Neural cell (in vitro differentiated cells): ENCODE measurements around the gene CXCL14. TPM values are rescaled to one million over a fixed set of nuclear protein-coding genes. Genes with fewer than 3 reads are reported as not detected.
A peak's percentile ranks its signal among the peaks of the same experiment; 100 is the strongest.

Source experiments
- H2AFZ ChIP-seq: fragments of 200-600, 300-800 bp; sonication (generic), shearing (Covaris generic); 2 replicates; pipeline ENCODE4 v1.6.0; 2014; ENCODE audit warnings: low read depth, mild to moderate bottlenecking, antibody characterized with exemption, low read length, moderate library complexity
- H3F3A ChIP-seq: fragments of 200-600 bp; shearing (Covaris generic); 2 replicates; pipeline ENCODE4 v1.6.1; 2016; ENCODE audit warnings: mild to moderate bottlenecking, moderate library complexity, mixed read lengths, antibody characterized with exemption, low read length; ENCODE audit not compliant: insufficient read depth, poor library complexity, severe bottlenecking
- H3K27ac ChIP-seq: fragments of 200-600, 300-800 bp; sonication (generic), shearing (Covaris generic); 2 replicates; pipeline ENCODE4 v1.5.1; 2014; ENCODE audit warnings: mild to moderate bottlenecking, low read length, moderate library complexity
- H3K27me3 ChIP-seq: fragments of 300-800, 200-600 bp; sonication (generic), shearing (Covaris generic); 2 replicates; pipeline ENCODE4 v1.6.0; 2014; ENCODE audit warnings: mild to moderate bottlenecking, low read depth, low read length, moderate library complexity; ENCODE audit not compliant: insufficient read depth
- H3K36me3 ChIP-seq: fragments of 300-800, 200-600 bp; sonication (generic), shearing (Covaris generic); 2 replicates; pipeline ENCODE4 v1.5.1; 2014; ENCODE audit warnings: mild to moderate bottlenecking, antibody characterized with exemption, low read length, moderate library complexity; ENCODE audit not compliant: insufficient read depth
- H3K4me2 ChIP-seq: fragments of 300-800, 200-600 bp; sonication (generic), shearing (Covaris generic); 2 replicates; pipeline ENCODE4 v1.6.0; 2014; ENCODE audit warnings: mild to moderate bottlenecking, low read length
- H3K4me3 ChIP-seq: fragments of 300-800, 200-600 bp; sonication (generic), shearing (Covaris generic); 2 replicates; pipeline ENCODE4 v1.5.1; 2014; ENCODE audit warnings: mild to moderate bottlenecking, low read length, moderate library complexity
- H3K79me2 ChIP-seq: fragments of 200-600 bp; shearing (Covaris generic); replicated peaks from 2 replicates; pipeline ENCODE4 v1.6.0; 2014; ENCODE audit warnings: mild to moderate bottlenecking, low read length, moderate library complexity; ENCODE audit not compliant: insufficient read depth
- H3K9ac ChIP-seq: fragments of 300-800, 200-600 bp; sonication (generic), shearing (Covaris generic); 2 replicates; pipeline ENCODE4 v1.6.1; 2016; ENCODE audit warnings: mild to moderate bottlenecking, low read length, mixed read lengths
- H3K9me2 ChIP-seq: fragments of 200-600 bp; shearing (Covaris generic); 2 replicates; pipeline ENCODE4 v1.6.1; 2016; ENCODE audit warnings: mild to moderate bottlenecking, low read length, mixed read lengths; ENCODE audit not compliant: insufficient read depth
- H3K9me3 ChIP-seq: fragments of 200-600, 300-800 bp; sonication (generic), shearing (Covaris generic); 2 replicates; pipeline ENCODE4 v1.6.1; 2016; ENCODE audit warnings: mild to moderate bottlenecking, mixed run types, low read length, moderate library complexity, mixed read lengths
- H4K20me1 ChIP-seq: fragments of 200-600 bp; shearing (Covaris generic); 2 replicates; pipeline ENCODE4 v1.6.1; 2016; ENCODE audit warnings: mild to moderate bottlenecking, mixed run types; ENCODE audit not compliant: insufficient read depth
- EP300 ChIP-seq: fragments of 450-650 bp; conservative IDR thresholded peaks from 2 replicates; pipeline ENCODE4 v1.6.1; 2014; ENCODE audit warnings: antibody characterized with exemption, mild to moderate bottlenecking, moderate library complexity; ENCODE audit not compliant: poor library complexity, severe bottlenecking
- EZH2 ChIP-seq: fragments of 200-600, 300-800 bp; shearing (Covaris generic), sonication (generic); IDR thresholded peaks from 2 replicates; pipeline ENCODE4 v1.6.1; 2014; ENCODE audit warnings: antibody characterized with exemption, low read length, borderline replicate concordance, mild to moderate bottlenecking; ENCODE audit not compliant: insufficient read depth, poor library complexity, severe bottlenecking
- MXI1 ChIP-seq: fragments of 450-650 bp; conservative IDR thresholded peaks from 2 replicates; pipeline ENCODE4 v1.6.1; 2014; ENCODE audit warnings: antibody characterized with exemption, mild to moderate bottlenecking; ENCODE audit not compliant: poor library complexity, severe bottlenecking
- POLR2AphosphoS5 ChIP-seq: IDR thresholded peaks from 2 replicates; pipeline ENCODE4 v1.6.1; 2012
- RAD21 ChIP-seq: fragments of 450-650 bp; conservative IDR thresholded peaks from 2 replicates; pipeline ENCODE4 v1.6.1; 2014; ENCODE audit warnings: antibody characterized with exemption, mild to moderate bottlenecking, moderate library complexity
- SMC3 ChIP-seq: fragments of 450-650 bp; conservative IDR thresholded peaks from 2 replicates; pipeline ENCODE4 v1.6.1; 2014; ENCODE audit warnings: antibody characterized with exemption, mild to moderate bottlenecking, moderate library complexity; ENCODE audit not compliant: poor library complexity
- TAF1 ChIP-seq: IDR thresholded peaks from 2 replicates; pipeline ENCODE4 v1.6.1; 2012; ENCODE audit warnings: low read depth
- polyA plus RNA-seq: library from polyadenylated mRNA; depleted of rRNA; stranded (reverse); fragments of >200 nt; gene quantifications from 2 replicates; pipeline ENCODE4 v1.2.3, GENCODE V29; 2014
- TF ChIP-seq, protein P1 (sequence below): IDR thresholded peaks from 2 replicates; pipeline ENCODE4 v1.6.1; 2012; ENCODE audit warnings: borderline replicate concordance
- TF ChIP-seq, protein P2 (sequence below): fragments of 450-650 bp; IDR thresholded peaks from 2 replicates; pipeline ENCODE4 v1.5.1; 2014; ENCODE audit warnings: antibody characterized with exemption, mild to moderate bottlenecking, moderate library complexity; ENCODE audit not compliant: poor library complexity, severe bottlenecking

Gene CXCL14
- polyA plus RNA-seq, 1 donor from 2014 or later: not detected

DNA sequence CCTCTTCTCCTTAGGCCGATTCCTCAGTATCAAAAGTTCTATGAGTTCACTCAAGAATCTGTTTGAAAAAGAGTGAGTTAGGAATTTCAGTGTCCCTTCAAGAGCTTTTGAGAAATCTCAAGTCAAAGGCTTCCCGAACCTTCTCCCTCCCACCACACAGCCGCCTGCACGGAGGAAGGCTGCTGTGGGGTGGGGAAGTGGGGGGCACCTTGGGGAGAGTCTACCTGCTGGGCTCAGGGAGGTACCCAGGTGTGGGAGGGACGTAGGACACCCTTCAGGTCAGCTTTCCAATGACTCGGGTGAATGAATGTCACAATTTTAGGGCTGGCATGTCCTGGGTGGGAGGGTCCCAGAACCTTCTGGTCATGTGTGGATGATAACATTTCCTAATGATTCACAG lies 17.5 kb downstream of the CXCL14 start:
- Histone ChIP-seq H3K27me3 (peaks cover 3% of the 10 kb centered on the region), H3K9ac (no peak overlapping the region), H3K27ac (no peak overlapping the region), H3F3A (no peaks in the 10 kb centered on the region), H3K9me3 (no peaks in the 10 kb centered on the region), H3K79me2 (no peaks in the 10 kb centered on the region), H3K9me2 (no peaks in the 10 kb centered on the region), H3K36me3 (no peaks in the 10 kb centered on the region), H4K20me1 (no peaks in the 10 kb centered on the region), H3K4me2 (no peak overlapping the region), H2AFZ (no peak overlapping the region), H3K4me3 (no peak overlapping the region)
- TF ChIP-seq RAD21 (no peak), SMC3 (no peak), MXI1 (no peak), POLR2AphosphoS5 (no peak), EP300 (no peak), TAF1 (no peak), EZH2 (no peak)
- TF ChIP-seq, protein P1, sequence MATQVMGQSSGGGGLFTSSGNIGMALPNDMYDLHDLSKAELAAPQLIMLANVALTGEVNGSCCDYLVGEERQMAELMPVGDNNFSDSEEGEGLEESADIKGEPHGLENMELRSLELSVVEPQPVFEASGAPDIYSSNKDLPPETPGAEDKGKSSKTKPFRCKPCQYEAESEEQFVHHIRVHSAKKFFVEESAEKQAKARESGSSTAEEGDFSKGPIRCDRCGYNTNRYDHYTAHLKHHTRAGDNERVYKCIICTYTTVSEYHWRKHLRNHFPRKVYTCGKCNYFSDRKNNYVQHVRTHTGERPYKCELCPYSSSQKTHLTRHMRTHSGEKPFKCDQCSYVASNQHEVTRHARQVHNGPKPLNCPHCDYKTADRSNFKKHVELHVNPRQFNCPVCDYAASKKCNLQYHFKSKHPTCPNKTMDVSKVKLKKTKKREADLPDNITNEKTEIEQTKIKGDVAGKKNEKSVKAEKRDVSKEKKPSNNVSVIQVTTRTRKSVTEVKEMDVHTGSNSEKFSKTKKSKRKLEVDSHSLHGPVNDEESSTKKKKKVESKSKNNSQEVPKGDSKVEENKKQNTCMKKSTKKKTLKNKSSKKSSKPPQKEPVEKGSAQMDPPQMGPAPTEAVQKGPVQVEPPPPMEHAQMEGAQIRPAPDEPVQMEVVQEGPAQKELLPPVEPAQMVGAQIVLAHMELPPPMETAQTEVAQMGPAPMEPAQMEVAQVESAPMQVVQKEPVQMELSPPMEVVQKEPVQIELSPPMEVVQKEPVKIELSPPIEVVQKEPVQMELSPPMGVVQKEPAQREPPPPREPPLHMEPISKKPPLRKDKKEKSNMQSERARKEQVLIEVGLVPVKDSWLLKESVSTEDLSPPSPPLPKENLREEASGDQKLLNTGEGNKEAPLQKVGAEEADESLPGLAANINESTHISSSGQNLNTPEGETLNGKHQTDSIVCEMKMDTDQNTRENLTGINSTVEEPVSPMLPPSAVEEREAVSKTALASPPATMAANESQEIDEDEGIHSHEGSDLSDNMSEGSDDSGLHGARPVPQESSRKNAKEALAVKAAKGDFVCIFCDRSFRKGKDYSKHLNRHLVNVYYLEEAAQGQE: no peak
- TF ChIP-seq, protein P2, sequence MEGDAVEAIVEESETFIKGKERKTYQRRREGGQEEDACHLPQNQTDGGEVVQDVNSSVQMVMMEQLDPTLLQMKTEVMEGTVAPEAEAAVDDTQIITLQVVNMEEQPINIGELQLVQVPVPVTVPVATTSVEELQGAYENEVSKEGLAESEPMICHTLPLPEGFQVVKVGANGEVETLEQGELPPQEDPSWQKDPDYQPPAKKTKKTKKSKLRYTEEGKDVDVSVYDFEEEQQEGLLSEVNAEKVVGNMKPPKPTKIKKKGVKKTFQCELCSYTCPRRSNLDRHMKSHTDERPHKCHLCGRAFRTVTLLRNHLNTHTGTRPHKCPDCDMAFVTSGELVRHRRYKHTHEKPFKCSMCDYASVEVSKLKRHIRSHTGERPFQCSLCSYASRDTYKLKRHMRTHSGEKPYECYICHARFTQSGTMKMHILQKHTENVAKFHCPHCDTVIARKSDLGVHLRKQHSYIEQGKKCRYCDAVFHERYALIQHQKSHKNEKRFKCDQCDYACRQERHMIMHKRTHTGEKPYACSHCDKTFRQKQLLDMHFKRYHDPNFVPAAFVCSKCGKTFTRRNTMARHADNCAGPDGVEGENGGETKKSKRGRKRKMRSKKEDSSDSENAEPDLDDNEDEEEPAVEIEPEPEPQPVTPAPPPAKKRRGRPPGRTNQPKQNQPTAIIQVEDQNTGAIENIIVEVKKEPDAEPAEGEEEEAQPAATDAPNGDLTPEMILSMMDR: no peak

DNA sequence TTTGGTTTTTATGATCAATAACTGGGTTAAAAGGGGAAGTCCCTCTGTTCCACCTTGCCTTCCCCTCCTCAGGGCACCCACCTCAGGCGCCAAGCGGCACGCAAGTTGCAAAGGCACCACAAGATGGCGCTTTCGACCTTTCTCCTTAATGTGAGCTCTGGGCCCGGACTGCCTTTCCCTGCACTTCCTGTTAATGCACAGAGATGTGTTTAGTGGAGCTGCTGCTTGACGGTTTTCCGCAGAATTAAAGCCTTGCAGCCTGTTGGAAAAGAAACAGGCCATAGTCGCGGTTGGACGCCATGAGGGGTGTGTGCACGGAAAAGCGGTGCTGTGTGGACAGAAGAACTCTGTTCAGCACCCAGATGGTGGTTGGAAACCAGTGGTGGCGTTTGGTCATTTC lies 17.9 kb downstream of the CXCL14 start:
- peaks cover 7% of the 10 kb centered on the region for H3K27me3 ChIP-seq
- H3F3A ChIP-seq: no peaks in the 10 kb centered on the region
- H3K4me2 ChIP-seq: no peak overlapping the region
- no peak overlapping the region for H3K9ac ChIP-seq
- no peaks in the 10 kb centered on the region for H3K36me3 ChIP-seq
- H3K79me2 ChIP-seq: no peaks in the 10 kb centered on the region
- no peaks in the 10 kb centered on the region for H3K9me2 ChIP-seq
- H3K27ac ChIP-seq: no peak overlapping the region
- no peak overlapping the region for H3K4me3 ChIP-seq
- no peaks in the 10 kb centered on the region for H3K9me3 ChIP-seq
- TF ChIP-seq TAF1 (no peak), EZH2 (no peak), RAD21 (peak; percentile 98), EP300 (no peak), SMC3 (peak; percentile 99), MXI1 (no peak), POLR2AphosphoS5 (no peak)
- TF ChIP-seq, protein P1: no peak
- TF ChIP-seq, protein P2: peak; percentile 97
- no peak overlapping the region for H2AFZ ChIP-seq
- H4K20me1 ChIP-seq: no peaks in the 10 kb centered on the region
